ENCODE measurements around the gene CLEC4F. TPM values are rescaled to one million over a fixed set of nuclear protein-coding genes. Genes with fewer than 3 reads are reported as not detected.

Gene CLEC4F
- total and polyA plus RNA-seq, 3 donors from 2014 or later = 0.31 to 2.6 (median 0.79) TPM

- Histone ChIP-seq H3K36me3 (ENCODE audit: low read depth, missing control alignments) (no peaks in the 10 kb centered on the region), H3K27ac (no peak overlapping the region), H3K4me3 (no peak overlapping the region), H3K4me1 (no peaks in the 10 kb centered on the region), H3K9me3 (no peaks in the 10 kb centered on the region), H3K27me3 (no peaks in the 10 kb centered on the region)
- WGBS, 2 donors = 82 to 87% methylated on average over 4 to 5 of the region's 5 CpGs
- TF ChIP-seq, protein P1, sequence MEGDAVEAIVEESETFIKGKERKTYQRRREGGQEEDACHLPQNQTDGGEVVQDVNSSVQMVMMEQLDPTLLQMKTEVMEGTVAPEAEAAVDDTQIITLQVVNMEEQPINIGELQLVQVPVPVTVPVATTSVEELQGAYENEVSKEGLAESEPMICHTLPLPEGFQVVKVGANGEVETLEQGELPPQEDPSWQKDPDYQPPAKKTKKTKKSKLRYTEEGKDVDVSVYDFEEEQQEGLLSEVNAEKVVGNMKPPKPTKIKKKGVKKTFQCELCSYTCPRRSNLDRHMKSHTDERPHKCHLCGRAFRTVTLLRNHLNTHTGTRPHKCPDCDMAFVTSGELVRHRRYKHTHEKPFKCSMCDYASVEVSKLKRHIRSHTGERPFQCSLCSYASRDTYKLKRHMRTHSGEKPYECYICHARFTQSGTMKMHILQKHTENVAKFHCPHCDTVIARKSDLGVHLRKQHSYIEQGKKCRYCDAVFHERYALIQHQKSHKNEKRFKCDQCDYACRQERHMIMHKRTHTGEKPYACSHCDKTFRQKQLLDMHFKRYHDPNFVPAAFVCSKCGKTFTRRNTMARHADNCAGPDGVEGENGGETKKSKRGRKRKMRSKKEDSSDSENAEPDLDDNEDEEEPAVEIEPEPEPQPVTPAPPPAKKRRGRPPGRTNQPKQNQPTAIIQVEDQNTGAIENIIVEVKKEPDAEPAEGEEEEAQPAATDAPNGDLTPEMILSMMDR (IDR thresholded peaks at IDR 0.05) = no peak
- no peak for TF ChIP-seq POLR2A (IDR thresholded peaks at IDR 0.05)
- DNase-seq = no peak
- intact Hi-C loops (cut with DNase I; ENCODE audit: low total_unique reads) = no loop called here
Observed at GRCh38 chr2:70823249-70823648, 2.9 kb upstream of the CLEC4F start.

DNA sequence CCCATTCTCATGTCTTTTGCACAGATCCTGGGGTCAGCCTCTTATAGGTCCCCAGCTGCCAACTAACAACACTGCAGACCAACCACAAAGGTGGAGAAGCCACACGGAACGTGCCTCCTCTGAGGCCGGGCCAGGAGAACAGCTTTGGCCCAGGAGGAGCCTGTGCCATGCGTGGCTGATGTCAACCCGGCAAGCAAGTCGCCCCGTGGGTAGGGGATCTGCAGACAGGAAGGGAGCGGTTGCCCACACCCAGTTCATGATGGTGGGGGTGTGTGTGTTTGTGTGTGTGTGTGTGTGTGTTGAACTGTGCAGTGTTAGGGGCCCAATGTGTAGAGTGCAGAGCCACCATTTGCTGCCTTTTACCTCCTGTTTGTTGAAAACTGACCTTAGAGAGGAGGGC lies 2.4 kb upstream of the CLEC4F start:
- no peaks in the 10 kb centered on the region for H3K36me3 ChIP-seq (ENCODE audit: low read depth, missing control alignments)
- no peaks in the 10 kb centered on the region for H3K27me3 ChIP-seq
- no peak overlapping the region for H3K27ac ChIP-seq
- DNase-seq = no peak
- intact Hi-C loops (cut with DNase I; ENCODE audit: low total_unique reads) = no loop called here
- TF ChIP-seq, protein P1 (IDR thresholded peaks at IDR 0.05) = no peak
- TF ChIP-seq POLR2A (IDR thresholded peaks at IDR 0.05) = no peak
- 73 to 78% methylated on average over 8 of the region's 8 CpGs for WGBS, 2 donors
- H3K9me3 ChIP-seq = no peaks in the 10 kb centered on the region
- H3K4me3 ChIP-seq = no peak overlapping the region
- H3K4me1 ChIP-seq = no peaks in the 10 kb centered on the region

DNA sequence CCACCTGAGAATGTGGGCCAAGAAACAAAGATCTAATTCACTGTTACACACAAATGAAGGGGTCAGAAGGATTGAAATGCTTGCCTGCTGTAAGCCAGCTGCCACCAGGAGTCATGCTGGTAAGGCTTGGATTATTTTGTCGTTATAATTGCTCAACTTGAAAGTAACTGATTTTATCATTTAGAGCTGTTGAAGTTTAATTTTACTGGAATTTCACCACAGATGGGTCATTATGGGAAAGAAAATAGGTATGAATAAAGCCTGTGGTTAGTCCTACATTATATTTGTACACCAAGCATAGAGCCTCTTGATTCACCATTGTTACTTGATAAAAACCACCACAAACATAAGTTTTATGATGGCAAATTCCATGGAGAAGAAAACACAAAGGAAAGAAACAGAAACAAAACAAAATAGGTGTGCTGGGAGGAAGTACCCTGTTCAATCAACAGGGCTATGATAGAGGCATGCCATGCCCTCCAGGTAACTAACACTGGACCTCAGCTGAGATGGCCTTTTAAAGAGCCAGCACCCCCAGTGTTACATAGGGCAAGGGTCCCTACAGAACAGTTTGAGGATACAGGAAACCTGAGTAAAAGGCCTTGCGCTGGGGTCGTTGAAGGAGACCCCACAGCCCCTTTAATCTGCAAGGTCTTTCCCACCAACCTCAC lies 3.0 kb downstream of the CLEC4F start:
- intact Hi-C loops (cut with DNase I; ENCODE audit: low total_unique reads) = no loop called here
- Histone ChIP-seq H3K27ac (no peak overlapping the region), H3K4me1 (no peaks in the 10 kb centered on the region), H3K36me3 (ENCODE audit: low read depth, missing control alignments) (no peaks in the 10 kb centered on the region), H3K4me3 (no peak overlapping the region), H3K9me3 (no peaks in the 10 kb centered on the region), H3K27me3 (no peaks in the 10 kb centered on the region)
- no peak for DNase-seq
- 88 to 89% methylated on average over 3 of the region's 3 CpGs for WGBS, 2 donors
- TF ChIP-seq POLR2A (IDR thresholded peaks at IDR 0.05) = no peak
- TF ChIP-seq, protein P1 (IDR thresholded peaks at IDR 0.05) = no peak

DNA sequence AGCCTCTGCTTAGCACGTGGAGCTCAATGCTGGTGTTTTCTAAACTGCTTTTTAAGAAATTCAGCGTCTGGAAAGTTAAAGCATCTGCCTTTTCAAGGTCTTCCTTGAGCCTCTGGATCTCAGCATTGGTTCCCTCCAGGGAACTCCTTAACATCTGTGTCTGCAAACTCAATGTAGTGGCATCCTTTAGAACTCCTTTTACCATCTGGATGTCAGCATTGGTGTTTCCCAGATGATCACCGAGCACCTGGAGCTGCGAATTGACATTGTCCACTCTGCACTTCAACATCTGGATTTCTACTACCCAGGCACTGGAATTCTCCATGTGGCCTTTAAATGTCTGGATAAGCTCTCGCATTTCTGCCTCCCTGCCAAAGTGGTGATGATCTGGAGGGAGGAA lies 3.7 kb downstream of the CLEC4F start:
- intact Hi-C loops (cut with DNase I; ENCODE audit: low total_unique reads) = no loop called here
- H3K27ac ChIP-seq = no peak overlapping the region
- H3K36me3 ChIP-seq (ENCODE audit: low read depth, missing control alignments) = no peaks in the 10 kb centered on the region
- DNase-seq = no peak
- H3K9me3 ChIP-seq = no peaks in the 10 kb centered on the region
- H3K4me1 ChIP-seq = no peaks in the 10 kb centered on the region
- no peaks in the 10 kb centered on the region for H3K27me3 ChIP-seq
- TF ChIP-seq, protein P1 (IDR thresholded peaks at IDR 0.05) = no peak
- no peak for TF ChIP-seq POLR2A (IDR thresholded peaks at IDR 0.05)
- H3K4me3 ChIP-seq = no peak overlapping the region
- 56 to 60% methylated on average over 5 of the region's 5 CpGs for WGBS, 2 donors

All from testis (tissue), 3 donors.